K562 (cell line): ENCODE data around the gene BCAS1. TPM values are rescaled to one million over a fixed set of nuclear protein-coding genes. Genes with fewer than 3 reads are reported as not detected.

ENCODE experiments used
- ADNP ChIP-seq: fragments of 200-800 bp; sonication (Bioruptor generic); IDR thresholded peaks from 2 replicates; pipeline ENCODE4 v1.6.1; 2016; ENCODE audit warnings: missing genetic modification characterization, missing compliant biosample characterization
- ATF1 ChIP-seq, 2 experiments: fragments of 450-650 bp in 1 of 2; IDR thresholded peaks; 2 replicates each; pipeline ENCODE4 v1.6.1; 2016; ENCODE audit warnings: missing compliant biosample characterization in 1 of 2, missing genetic modification characterization in 1 of 2
- BRD9 ChIP-seq: fragments of 450-650 bp; IDR thresholded peaks from 2 replicates; pipeline ENCODE4 v1.6.1; 2018; ENCODE audit warnings: low read depth; ENCODE audit not compliant: partially characterized antibody
- E2F8 ChIP-seq: fragments of 450-650 bp; IDR thresholded peaks from 2 replicates; pipeline ENCODE4 v1.7.1; 2018; ENCODE audit warnings: mild to moderate bottlenecking, low read depth; ENCODE audit not compliant: partially characterized antibody
- E4F1 ChIP-seq: fragments of 250-450 bp; sonication (Bioruptor Pico); IDR thresholded peaks from 2 replicates; pipeline ENCODE4 v1.5.0; 2021; ENCODE audit warnings: mild to moderate bottlenecking, borderline replicate concordance
- EWSR1 ChIP-seq: fragments of 450-650 bp; IDR thresholded peaks from 2 replicates; pipeline ENCODE4 v1.6.1; 2018; ENCODE audit warnings: borderline replicate concordance, mild to moderate bottlenecking, low read depth, moderate library complexity; ENCODE audit not compliant: partially characterized antibody
- FOXJ2 ChIP-seq: fragments of 200-800 bp; sonication (Bioruptor generic); IDR thresholded peaks from 2 replicates; pipeline ENCODE4 v1.6.1; 2016; ENCODE audit warnings: missing genetic modification characterization, missing compliant biosample characterization
- FOXK2 ChIP-seq, 2 experiments: fragments of 450-650 bp; IDR thresholded peaks in 1 of 2; conservative IDR thresholded peaks in 1 of 2; 2 replicates each; pipeline ENCODE4 v1.6.1; 2016; ENCODE audit warnings: low read depth in 2 of 2, mild to moderate bottlenecking in 1 of 2
- ILF3 ChIP-seq: fragments of 450-650 bp; IDR thresholded peaks from 2 replicates; pipeline ENCODE4 v1.6.1; 2018; ENCODE audit warnings: antibody characterized with exemption, mild to moderate bottlenecking, moderate library complexity, borderline replicate concordance
- LARP7 ChIP-seq: fragments of 450-650 bp; IDR thresholded peaks from 2 replicates; pipeline ENCODE4 v1.6.1; 2016
- LCOR ChIP-seq: sonication (generic); formaldehyde crosslinking; IDR thresholded peaks from 2 replicates; pipeline ENCODE4 v1.8.0; 2022; ENCODE audit warnings: mild to moderate bottlenecking, missing genetic modification reagents
- MBD2 ChIP-seq: sonication (generic); IDR thresholded peaks from 2 replicates; pipeline ENCODE4 v1.6.1; 2016; ENCODE audit warnings: low read depth, borderline replicate concordance
- SIN3B ChIP-seq: fragments of 450-650 bp; IDR thresholded peaks from 2 replicates; pipeline ENCODE4 v1.6.1; 2017; ENCODE audit warnings: low read depth, mild to moderate bottlenecking, moderate library complexity
- TAL1 ChIP-seq: fragments of 450-650 bp; IDR thresholded peaks from 2 replicates; pipeline ENCODE4 v1.6.1; 2016; ENCODE audit warnings: mild to moderate bottlenecking
- ZBTB49 ChIP-seq: sonication (generic); formaldehyde crosslinking; IDR thresholded peaks from 2 replicates; pipeline ENCODE4 v1.8.0; 2022; ENCODE audit warnings: missing genetic modification reagents, mild to moderate bottlenecking, borderline replicate concordance
- ZBTB5 ChIP-seq: fragments of 450-650 bp; IDR thresholded peaks from 2 replicates; pipeline ENCODE4 v1.6.1; 2017; ENCODE audit warnings: antibody characterized with exemption
- ZNF23 ChIP-seq: fragments of 250-450 bp; sonication (Bioruptor Pico); IDR thresholded peaks from 2 replicates; pipeline ENCODE4 v1.4.0; 2020; ENCODE audit warnings: mild to moderate bottlenecking
- ZNF239 ChIP-seq: fragments of 250-450 bp; sonication (Bioruptor Pico); IDR thresholded peaks from 2 replicates; pipeline ENCODE4 v1.4.0; 2020; ENCODE audit warnings: mild to moderate bottlenecking
- polyA plus RNA-seq, 8 experiments: library from polyadenylated mRNA; depleted of rRNA in 4 of 8; stranded (reverse) in 5 of 8; unstranded in 3 of 8; fragments of >200 nt; fragmentation: Nextera tagmentation in 2 of 8; fragmentation: Illumina TruSeq in 1 of 8; extraction: Ambion mirVana in 2 of 8; extraction: Trizol in 1 of 8; gene quantifications; 2 replicates each; pipeline versions ENCODE4 v1.2.1 to v1.2.3, GENCODE V29; 2011 to 2014; ENCODE audit warnings: inconsistent platforms in 1 of 8, missing spikeins in 1 of 8
- total RNA-seq, 7 experiments: library from RNA; depleted of rRNA in 6 of 7; stranded (reverse); fragments of >200 nt in 6 of 7; fragmentation: Illumina TruSeq in 2 of 7; extraction: Trizol in 2 of 7; gene quantifications; 2 replicates each; pipeline versions ENCODE4 v1.2.1 to v1.2.3, GENCODE V29; 2011 to 2021; ENCODE audit warnings: low replicate concordance in 1 of 7

Gene BCAS1
- total and polyA plus RNA-seq, 9 of the 15 experiments (the other 6 are each of a cell fraction or from before 2014, with no cell fraction given) = 0.18 to 2.3 (median 0.93) TPM

GRCh38 chr20:53939572-53940359, 130.6 kb downstream of the BCAS1 start (continued):
- no peak for TF ChIP-seq E4F1
- peak; percentile 94 for TF ChIP-seq BRD9
- TF ChIP-seq LARP7 = no peak
- TF ChIP-seq MBD2 = no peak
- no peak for TF ChIP-seq ZNF23 (CRISPR knock-in tag)
- TF ChIP-seq TAL1 = no peak
- TF ChIP-seq FOXJ2 (tag) = no peak
- peak; percentile 44; the same call in 1 of the 2 replicates for TF ChIP-seq ADNP (tag)
- TF ChIP-seq EWSR1 = peak; percentile 23
- TF ChIP-seq ZNF239 = 0 out of 2 replicates have a peak, but pooled peaks have one; percentile 19
- TF ChIP-seq FOXK2 (conservative IDR thresholded peaks at IDR 0.05 in 1 of 2, IDR thresholded peaks at IDR 0.05 in 1 of 2; ENCODE audit: low read depth in 2 of 2) = peak; percentile 52 to 58; a peak in 2 of 4 replicates
- TF ChIP-seq E2F8 = no peak
- no peak for TF ChIP-seq ATF1 (CRISPR knock-in tag; IDR thresholded peaks at IDR 0.05)
- TF ChIP-seq ATF1 (tag; IDR thresholded peaks at IDR 0.05) = peak; percentile 31; the same call in 1 of the 2 replicates
- TF ChIP-seq ZBTB49 (CRISPR knock-in tag) = no peak
- TF ChIP-seq SIN3B = no peak
- no peak for TF ChIP-seq ILF3
- no peak for TF ChIP-seq LCOR (CRISPR knock-in tag)
- TF ChIP-seq ZBTB5 = no peak
